ENCODE data around the gene RPP14.

The RPP14 gene

GRCh38 chr3:58347984-58348383 lies 41.9 kb downstream of the RPP14 start:
- Mint-ChIP-seq H3K27ac (peak overlapping the region; percentile 72), H3K9me3 (no peaks in the 10 kb centered on the region), H3K27me3 (no peaks in the 10 kb centered on the region), H3K4me1 (peaks cover 62% of the 10 kb centered on the region), H3K36me3 (peaks cover 9% of the 10 kb centered on the region), H3K4me3 (peak overlapping the region; percentile 29)
- ATAC-seq (ENCODE audit: low read depth), result no peak
- no peak for DNase-seq (ENCODE audit: low spot score in 2 of 2)

- Mint-ChIP-seq H3K36me3 (peaks cover 6% of the 10 kb centered on the region), H3K27me3 (no peaks in the 10 kb centered on the region), H3K4me3 (peak overlapping the region; percentile 74), H3K27ac (peak overlapping the region; percentile 92), H3K4me1 (peaks cover 65% of the 10 kb centered on the region), H3K9me3 (no peaks in the 10 kb centered on the region)
- peak in 1 of 2 donors; percentile 59 for DNase-seq (ENCODE audit: low spot score in 2 of 2)
- peak; percentile 86 for ATAC-seq (ENCODE audit: low read depth)
Measured at GRCh38 chr3:58349792-58350626, 44.0 kb downstream of the RPP14 start.

DNA sequence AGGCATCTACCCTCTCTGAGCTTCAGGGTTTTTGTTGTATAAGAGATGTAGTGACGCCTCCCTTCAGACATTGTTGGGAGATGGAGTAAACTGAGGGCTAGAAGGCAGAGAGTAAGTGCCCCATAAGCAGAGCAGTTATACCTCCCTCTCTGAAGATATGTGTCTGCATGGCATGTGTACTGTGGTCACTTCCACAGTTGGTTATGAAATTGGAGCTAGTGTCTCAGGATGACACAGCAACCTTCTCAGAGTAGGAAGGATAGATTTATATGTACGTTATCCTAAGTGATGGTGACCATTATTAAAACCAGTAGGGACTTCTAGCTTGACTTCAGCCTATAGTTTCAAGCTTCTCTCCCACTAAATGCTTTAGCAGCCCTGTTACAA lies 44.6 kb downstream of the RPP14 start:
- no peaks in the 10 kb centered on the region for H3K9me3 Mint-ChIP-seq
- H3K27me3 Mint-ChIP-seq, result no peaks in the 10 kb centered on the region
- H3K4me1 Mint-ChIP-seq, result peaks cover 70% of the 10 kb centered on the region
- H3K4me3 Mint-ChIP-seq, result peak overlapping the region; percentile 74
- peaks cover 6% of the 10 kb centered on the region for H3K36me3 Mint-ChIP-seq
- DNase-seq (ENCODE audit: low spot score in 2 of 2) (no peak), ATAC-seq (ENCODE audit: low read depth) (no peak)
- peak overlapping the region; percentile 92 for H3K27ac Mint-ChIP-seq

DNA sequence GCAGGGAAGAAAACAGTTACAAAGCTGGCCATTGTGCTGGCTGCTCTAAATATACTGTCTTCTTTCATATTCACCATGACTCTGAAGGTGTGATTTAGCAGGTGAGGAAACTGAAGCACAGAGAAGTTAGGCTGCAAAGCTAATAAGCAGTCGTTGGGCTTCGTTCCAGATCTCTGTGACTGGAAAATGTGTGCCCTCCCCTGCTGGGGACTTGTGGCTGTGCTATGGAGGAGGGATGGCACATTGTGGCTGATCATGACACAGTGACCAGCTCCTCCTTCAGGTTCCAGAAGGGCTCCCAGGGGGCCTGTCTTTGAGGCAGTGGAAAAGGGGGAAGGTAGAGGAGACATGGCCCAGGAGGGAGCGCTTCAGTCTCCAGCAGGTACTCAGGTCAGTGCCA lies 45.9 kb downstream of the RPP14 start:
- no peaks in the 10 kb centered on the region for H3K9me3 Mint-ChIP-seq
- peak overlapping the region; percentile 95 for H3K4me3 Mint-ChIP-seq
- H3K36me3 Mint-ChIP-seq, result peaks cover 4% of the 10 kb centered on the region

DNA sequence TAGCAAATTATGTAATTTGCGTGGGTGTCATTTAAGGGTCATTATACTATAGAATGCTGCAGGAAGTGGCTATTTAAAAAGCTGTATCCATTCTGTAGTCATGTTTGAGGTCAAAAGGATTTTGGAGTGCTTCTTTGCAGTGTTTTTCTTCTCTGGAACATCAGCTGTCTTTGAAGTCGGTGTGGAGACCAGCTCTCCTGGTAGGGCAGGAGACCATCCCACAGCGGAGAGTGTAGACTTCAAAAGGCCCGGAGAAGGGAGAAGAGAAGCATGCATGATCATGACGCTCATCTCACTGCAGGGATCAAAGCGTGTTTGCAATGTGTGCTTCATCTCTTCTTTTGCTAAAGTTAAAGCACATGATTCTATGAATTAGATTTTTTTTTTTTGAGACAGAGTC lies 46.6 kb downstream of the RPP14 start:
- Mint-ChIP-seq H3K27ac (peak overlapping the region; percentile 92), H3K4me3 (peak overlapping the region; percentile 95), H3K27me3 (no peaks in the 10 kb centered on the region), H3K36me3 (peaks cover 2% of the 10 kb centered on the region), H3K4me1 (peaks cover 71% of the 10 kb centered on the region), H3K9me3 (no peaks in the 10 kb centered on the region)
- DNase-seq (ENCODE audit: low spot score in 2 of 2) (no peak), ATAC-seq (ENCODE audit: low read depth) (no peak)

More for the DNA sequence above, 45.9 kb downstream of the RPP14 start:
- Mint-ChIP-seq H3K27me3 (no peaks in the 10 kb centered on the region), H3K27ac (peak overlapping the region; percentile 92), H3K4me1 (peaks cover 70% of the 10 kb centered on the region)
- ATAC-seq (ENCODE audit: low read depth), result no peak
- no peak for DNase-seq (ENCODE audit: low spot score in 2 of 2)

DNA sequence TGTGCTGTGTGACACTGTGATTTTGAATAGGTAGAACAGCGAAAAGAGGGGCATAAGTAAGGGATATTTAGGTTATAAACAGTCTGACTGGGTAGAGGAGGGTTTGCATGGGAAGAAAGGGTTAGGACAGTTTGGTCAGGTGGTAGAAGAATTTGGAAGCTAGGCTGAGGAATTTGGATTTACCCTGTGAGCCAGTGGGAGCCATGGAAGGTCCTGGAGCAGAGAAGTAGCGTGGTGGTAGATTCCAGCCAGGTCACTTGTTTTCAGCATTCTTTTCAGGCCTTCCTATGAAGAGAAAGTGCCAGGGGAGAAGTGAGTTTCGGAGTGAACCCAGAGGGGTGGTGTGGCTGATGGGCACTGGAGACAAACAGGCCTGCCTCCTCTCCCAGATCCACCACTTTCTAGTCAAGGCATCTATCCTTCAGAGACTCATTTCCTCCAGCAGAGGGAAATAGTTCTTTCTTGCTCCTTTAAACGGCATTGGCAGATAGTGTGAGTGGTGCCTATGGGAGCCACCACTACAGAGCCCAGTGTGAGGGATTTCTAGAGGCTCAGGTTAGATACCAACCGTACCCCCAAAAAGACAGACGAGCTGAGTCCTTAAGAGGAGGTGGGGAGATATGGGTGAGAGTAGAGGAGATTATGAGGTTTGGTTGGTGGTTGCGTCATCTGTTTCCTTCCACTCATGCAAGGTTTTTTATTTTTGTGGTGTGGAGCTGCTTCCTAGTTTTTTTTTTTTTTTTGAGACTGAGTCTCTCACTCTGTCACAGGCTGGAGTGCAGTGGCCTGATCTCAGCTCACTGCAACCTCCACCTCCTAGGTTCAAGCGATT lies 47.9 kb downstream of the RPP14 start:
- Mint-ChIP-seq H3K4me1 (peaks cover 72% of the 10 kb centered on the region), H3K9me3 (no peaks in the 10 kb centered on the region), H3K36me3 (peaks cover 2% of the 10 kb centered on the region), H3K27ac (peak overlapping the region; percentile 92), H3K27me3 (no peaks in the 10 kb centered on the region), H3K4me3 (peak overlapping the region; percentile 95)
- peak in 1 of 2 donors; percentile 42 for DNase-seq (ENCODE audit: low spot score in 2 of 2)
- peak; percentile 36 for ATAC-seq (ENCODE audit: low read depth)

DNA sequence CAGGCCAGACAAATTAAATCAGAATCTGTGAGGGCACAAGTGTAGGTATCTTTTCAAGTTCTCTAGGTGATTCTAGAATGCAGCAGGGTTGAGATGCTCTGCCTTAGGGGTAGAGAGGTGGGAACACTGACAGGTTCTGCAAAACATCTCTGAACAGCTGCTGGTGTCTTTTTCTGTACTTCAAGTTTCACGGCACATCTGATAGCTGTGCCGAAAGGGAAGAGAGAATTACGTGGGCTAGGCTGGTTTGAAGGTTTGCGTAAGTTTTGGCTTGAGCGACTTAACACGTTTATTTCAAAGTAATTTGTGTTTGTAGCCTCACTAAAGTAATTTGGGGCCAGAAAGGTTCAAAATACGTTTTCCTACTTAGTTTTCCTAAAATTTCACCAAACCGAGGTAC lies 49.1 kb downstream of the RPP14 start:
- peak overlapping the region; percentile 95 for H3K4me3 Mint-ChIP-seq
- H3K4me1 Mint-ChIP-seq, result peaks cover 65% of the 10 kb centered on the region
- peak; percentile 68 for ATAC-seq (ENCODE audit: low read depth)

DNA sequence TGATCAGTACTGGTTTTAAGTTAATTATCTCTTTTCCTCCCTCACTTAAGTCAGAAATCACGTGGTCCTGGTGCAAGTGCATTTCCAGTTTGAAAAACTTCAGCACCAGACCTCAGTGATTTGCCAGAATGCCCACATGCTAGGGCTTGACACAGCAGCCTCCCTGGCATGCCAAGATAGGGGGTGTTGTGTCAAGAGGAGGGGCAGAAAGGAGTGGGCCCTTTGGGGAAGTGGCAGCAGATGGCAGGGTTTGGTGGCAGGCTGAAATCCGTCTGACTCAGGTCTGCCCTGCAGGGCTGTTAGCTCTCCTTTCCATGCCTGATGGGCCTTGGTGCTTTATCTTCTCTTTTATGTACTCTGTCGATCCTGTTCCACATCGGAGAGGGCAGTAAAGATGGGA lies 50.0 kb downstream of the RPP14 start:
- peak overlapping the region; percentile 92 for H3K27ac Mint-ChIP-seq

More for the DNA sequence above, 49.1 kb downstream of the RPP14 start:
- Mint-ChIP-seq H3K36me3 (peaks cover 2% of the 10 kb centered on the region), H3K27me3 (no peaks in the 10 kb centered on the region), H3K27ac (peak overlapping the region; percentile 92), H3K9me3 (no peaks in the 10 kb centered on the region)
- peak in 1 of 2 donors; percentile 49 for DNase-seq (ENCODE audit: low spot score in 2 of 2)

GRCh38 chr3:58357402-58357801 lies 51.4 kb downstream of the RPP14 start:
- peak overlapping the region; percentile 59 for H3K4me3 Mint-ChIP-seq
- H3K27me3 Mint-ChIP-seq, result no peaks in the 10 kb centered on the region
- ATAC-seq (ENCODE audit: low read depth) (no peak), DNase-seq (ENCODE audit: low spot score in 2 of 2) (no peak)
- peaks cover 49% of the 10 kb centered on the region for H3K4me1 Mint-ChIP-seq
- H3K36me3 Mint-ChIP-seq, result peaks cover 5% of the 10 kb centered on the region
- no peaks in the 10 kb centered on the region for H3K9me3 Mint-ChIP-seq
- peak overlapping the region; percentile 92 for H3K27ac Mint-ChIP-seq

More for the DNA sequence above, 50.0 kb downstream of the RPP14 start:
- Mint-ChIP-seq H3K4me3 (peak overlapping the region; percentile 61), H3K36me3 (peaks cover 2% of the 10 kb centered on the region), H3K4me1 (peaks cover 56% of the 10 kb centered on the region), H3K27me3 (no peaks in the 10 kb centered on the region), H3K9me3 (no peaks in the 10 kb centered on the region)
- ATAC-seq (ENCODE audit: low read depth) (peak; percentile 73), DNase-seq (ENCODE audit: low spot score in 2 of 2) (peak; percentile 56)

DNA sequence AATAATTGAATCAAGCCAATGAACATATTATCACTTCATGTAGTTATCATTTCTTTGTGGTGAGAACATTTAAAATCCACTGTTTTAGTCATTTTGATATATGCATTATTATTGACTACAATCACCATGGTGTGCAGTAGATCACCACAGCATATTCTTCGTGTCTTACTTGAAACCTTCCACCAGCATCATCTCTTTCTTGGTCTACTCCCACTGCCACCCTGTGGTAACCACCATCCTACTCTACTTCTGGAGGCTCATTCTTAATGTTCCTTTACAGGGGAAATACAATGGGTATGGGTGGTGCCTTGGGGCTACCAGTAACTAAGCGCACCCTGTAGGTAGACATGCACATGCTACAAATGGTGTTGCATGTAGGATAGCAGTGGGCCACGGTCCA lies 52.0 kb downstream of the RPP14 start:
- Mint-ChIP-seq H3K4me3 (no peak overlapping the region), H3K4me1 (peaks cover 45% of the 10 kb centered on the region), H3K27ac (no peak overlapping the region), H3K36me3 (peaks cover 3% of the 10 kb centered on the region), H3K9me3 (no peaks in the 10 kb centered on the region), H3K27me3 (no peaks in the 10 kb centered on the region)
- DNase-seq (ENCODE audit: low spot score in 2 of 2), result no peak
- ATAC-seq (ENCODE audit: low read depth), result no peak

DNA sequence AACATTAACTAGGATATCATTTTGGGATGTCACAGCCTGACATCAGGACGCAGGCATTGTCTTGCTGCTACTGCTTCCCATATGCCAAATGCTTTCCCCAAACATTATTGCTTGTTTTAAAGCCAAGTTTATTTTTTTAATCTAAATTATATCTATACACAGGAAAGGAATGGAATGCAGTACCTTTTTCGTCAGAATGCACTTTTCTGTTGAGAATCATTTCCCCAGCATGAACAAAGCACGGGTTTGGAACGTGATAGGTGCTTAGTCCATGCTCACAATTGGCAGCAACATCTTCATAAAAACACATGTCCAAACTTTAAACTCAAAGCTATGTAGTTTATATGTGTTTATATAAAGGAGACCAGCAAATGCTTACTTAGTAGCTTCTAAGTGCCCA lies 52.8 kb downstream of the RPP14 start:
- no peaks in the 10 kb centered on the region for H3K9me3 Mint-ChIP-seq
- no peak for DNase-seq (ENCODE audit: low spot score in 2 of 2)
- no peak overlapping the region for H3K27ac Mint-ChIP-seq
- no peaks in the 10 kb centered on the region for H3K27me3 Mint-ChIP-seq
- no peak for ATAC-seq (ENCODE audit: low read depth)
- peaks cover 4% of the 10 kb centered on the region for H3K36me3 Mint-ChIP-seq
- H3K4me1 Mint-ChIP-seq, result peaks cover 43% of the 10 kb centered on the region
- H3K4me3 Mint-ChIP-seq, result no peak overlapping the region

GRCh38 chr3:58359621-58360020 lies 53.6 kb downstream of the RPP14 start:
- ATAC-seq (ENCODE audit: low read depth) (no peak), DNase-seq (ENCODE audit: low spot score in 2 of 2) (no peak)
- Mint-ChIP-seq H3K4me1 (peaks cover 39% of the 10 kb centered on the region), H3K9me3 (no peaks in the 10 kb centered on the region), H3K27ac (no peak overlapping the region), H3K36me3 (peaks cover 6% of the 10 kb centered on the region), H3K4me3 (no peak overlapping the region), H3K27me3 (no peaks in the 10 kb centered on the region)

DNA sequence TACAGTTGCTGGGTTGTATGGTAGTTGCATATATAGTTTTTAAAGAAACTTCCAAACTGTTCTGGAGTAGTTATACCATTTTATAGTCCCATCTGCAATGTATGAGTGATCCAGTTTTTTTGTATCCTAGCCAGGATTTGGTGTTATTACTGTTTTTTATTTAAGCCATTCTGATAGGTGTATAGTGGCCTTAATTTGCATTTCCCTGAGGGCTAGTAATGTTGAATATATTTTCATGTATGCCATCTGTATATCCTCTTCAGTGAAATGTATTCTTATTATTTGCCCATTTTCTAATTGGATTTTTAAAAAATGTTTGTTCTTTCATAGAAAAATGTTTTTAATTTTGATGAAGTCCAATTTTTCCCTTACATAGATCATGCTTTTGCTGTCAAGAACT lies 55.8 kb downstream of the RPP14 start:
- H3K4me3 Mint-ChIP-seq, result no peak overlapping the region
- H3K36me3 Mint-ChIP-seq, result peaks cover 14% of the 10 kb centered on the region
- no peak overlapping the region for H3K27ac Mint-ChIP-seq
- peaks cover 38% of the 10 kb centered on the region for H3K4me1 Mint-ChIP-seq
- DNase-seq (ENCODE audit: low spot score in 2 of 2) (no peak), ATAC-seq (ENCODE audit: low read depth) (no peak)
- no peaks in the 10 kb centered on the region for H3K27me3 Mint-ChIP-seq
- no peaks in the 10 kb centered on the region for H3K9me3 Mint-ChIP-seq

DNA sequence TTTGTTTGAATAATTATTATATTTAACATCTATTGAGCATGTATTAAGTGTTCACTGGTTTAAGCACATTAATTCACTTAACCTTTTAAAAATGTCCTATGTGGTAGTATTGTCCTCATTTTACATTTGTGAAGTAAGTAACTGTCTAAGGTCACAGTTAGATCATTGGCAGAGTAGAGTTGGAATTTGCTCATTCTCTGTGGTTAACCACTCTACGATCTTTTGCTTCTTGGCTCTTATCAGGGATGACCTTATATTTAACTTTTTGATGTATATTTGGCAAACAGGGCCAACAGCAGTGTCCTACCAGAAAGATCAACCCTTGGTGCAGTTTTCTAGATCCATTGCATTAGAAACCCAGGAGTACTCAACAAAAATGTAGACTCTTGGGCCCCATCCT lies 60.7 kb downstream of the RPP14 start:
- Mint-ChIP-seq H3K4me3 (no peak overlapping the region), H3K27me3 (no peaks in the 10 kb centered on the region), H3K9me3 (no peaks in the 10 kb centered on the region), H3K27ac (peak overlapping the region; percentile 54), H3K36me3 (peaks cover 17% of the 10 kb centered on the region), H3K4me1 (peaks cover 27% of the 10 kb centered on the region)
- DNase-seq (ENCODE audit: low spot score in 2 of 2) (no peak), ATAC-seq (ENCODE audit: low read depth) (no peak)
